Osteoblast (primary cell): ENCODE results near the gene SPACA4. TPM values are rescaled to one million over a fixed set of nuclear protein-coding genes. Genes with fewer than 3 reads are reported as not detected.

Experiments
- DNase-seq: peaks from one replicate; pipeline ENCODE4 v3.0.0; 2011; ENCODE audit warnings: low spot score, mixed read lengths; ENCODE audit not compliant: insufficient read length; ENCODE audit errors: missing footprints
- H2AFZ ChIP-seq: 2 replicates; pipeline ENCODE4 v1.6.0; 2011; ENCODE audit warnings: mild to moderate bottlenecking, low read length
- H3K27ac ChIP-seq: 2 replicates; pipeline ENCODE4 v1.5.1; 2011; ENCODE audit warnings: mild to moderate bottlenecking, low read depth, low read length, moderate library complexity
- H3K27me3 ChIP-seq: 2 replicates; pipeline ENCODE4 v1.6.0; 2012; ENCODE audit warnings: mild to moderate bottlenecking, control low read depth, inconsistent platforms, low read length, moderate library complexity; ENCODE audit not compliant: insufficient read depth
- H3K36me3 ChIP-seq: 2 replicates; pipeline ENCODE4 v1.5.1; 2011; ENCODE audit warnings: mild to moderate bottlenecking, low read length, control low read depth, moderate library complexity; ENCODE audit not compliant: insufficient read depth
- H3K4me1 ChIP-seq: 2 replicates; pipeline ENCODE4 v1.5.1; 2011; ENCODE audit warnings: mild to moderate bottlenecking, low read length, control low read depth, moderate library complexity; ENCODE audit not compliant: insufficient read depth
- H3K4me2 ChIP-seq: 2 replicates; pipeline ENCODE4 v1.6.0; 2011; ENCODE audit warnings: mild to moderate bottlenecking, low read length; ENCODE audit not compliant: insufficient read depth
- H3K4me3 ChIP-seq: fragments of 200-600 bp; sonication (generic); 3 replicates; pipeline ENCODE4 v1.5.1; 2012; ENCODE audit warnings: mild to moderate bottlenecking, low read length, inconsistent platforms; ENCODE audit not compliant: insufficient read depth
- H3K79me2 ChIP-seq: 2 replicates; pipeline ENCODE4 v1.6.0; 2012; ENCODE audit warnings: mild to moderate bottlenecking, low read length, control low read depth, inconsistent platforms; ENCODE audit not compliant: insufficient read depth
- H3K9me3 ChIP-seq: 2 replicates; pipeline ENCODE4 v1.5.1; 2011; ENCODE audit warnings: low read depth, low read length, control low read depth
- H4K20me1 ChIP-seq: 2 replicates; pipeline ENCODE4 v1.6.0; 2012; ENCODE audit warnings: mild to moderate bottlenecking, low read length, control low read depth; ENCODE audit not compliant: insufficient read depth
- total RNA-seq: library from RNA; depleted of rRNA; stranded (reverse); fragments of >200 nt; gene quantifications from 2 replicates; pipeline ENCODE4 v1.2.3, GENCODE V29; 2012
- TF ChIP-seq, protein P1 (sequence below): IDR thresholded peaks from 2 replicates; pipeline ENCODE4 v1.5.1; 2011; ENCODE audit warnings: mild to moderate bottlenecking, low read depth, low read length, moderate library complexity; ENCODE audit errors: extremely low read depth

SPACA4 gene
- total RNA-seq, 1 donor = not detected

DNA sequence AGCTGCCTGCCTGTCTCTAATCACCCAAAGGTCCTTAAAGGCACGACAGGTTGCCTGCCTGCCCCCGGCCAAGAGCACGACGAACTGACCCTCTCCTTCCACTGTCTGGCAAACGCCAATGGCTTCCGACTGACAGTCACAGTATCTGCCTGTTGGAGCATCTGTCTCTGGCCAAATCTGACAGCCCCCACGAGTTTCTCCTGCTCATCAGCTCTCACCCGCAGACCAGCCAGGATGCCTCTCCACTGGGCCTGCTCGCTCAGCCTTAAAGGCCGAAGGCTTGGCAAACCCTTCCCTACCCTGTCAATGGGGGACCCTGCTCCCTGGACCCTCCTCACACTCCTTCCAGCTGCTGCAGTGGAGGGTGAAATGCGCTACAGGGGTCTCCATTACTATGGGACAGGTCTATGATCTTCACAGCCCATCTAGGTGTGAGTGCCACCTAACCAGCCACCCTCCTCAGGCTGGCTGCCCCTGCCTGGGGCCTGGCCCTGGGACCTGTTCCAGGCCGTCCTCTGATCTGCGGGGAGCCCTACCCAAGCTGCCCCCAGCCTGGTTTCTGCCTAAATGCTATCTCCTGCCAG, 7.4 kb downstream of the SPACA4 start:
- no peak for DNase-seq
- Histone ChIP-seq H3K9me3 (no peaks in the 10 kb centered on the region), H3K4me3 (no peak overlapping the region), H4K20me1 (peaks cover 41% of the 10 kb centered on the region), H3K4me2 (no peak overlapping the region), H3K27me3 (no peaks in the 10 kb centered on the region), H3K4me1 (peaks cover 15% of the 10 kb centered on the region), H3K27ac (no peak overlapping the region), H3K79me2 (peaks cover 36% of the 10 kb centered on the region), H2AFZ (no peak overlapping the region), H3K36me3 (peaks cover 32% of the 10 kb centered on the region)
- TF ChIP-seq, protein P1, sequence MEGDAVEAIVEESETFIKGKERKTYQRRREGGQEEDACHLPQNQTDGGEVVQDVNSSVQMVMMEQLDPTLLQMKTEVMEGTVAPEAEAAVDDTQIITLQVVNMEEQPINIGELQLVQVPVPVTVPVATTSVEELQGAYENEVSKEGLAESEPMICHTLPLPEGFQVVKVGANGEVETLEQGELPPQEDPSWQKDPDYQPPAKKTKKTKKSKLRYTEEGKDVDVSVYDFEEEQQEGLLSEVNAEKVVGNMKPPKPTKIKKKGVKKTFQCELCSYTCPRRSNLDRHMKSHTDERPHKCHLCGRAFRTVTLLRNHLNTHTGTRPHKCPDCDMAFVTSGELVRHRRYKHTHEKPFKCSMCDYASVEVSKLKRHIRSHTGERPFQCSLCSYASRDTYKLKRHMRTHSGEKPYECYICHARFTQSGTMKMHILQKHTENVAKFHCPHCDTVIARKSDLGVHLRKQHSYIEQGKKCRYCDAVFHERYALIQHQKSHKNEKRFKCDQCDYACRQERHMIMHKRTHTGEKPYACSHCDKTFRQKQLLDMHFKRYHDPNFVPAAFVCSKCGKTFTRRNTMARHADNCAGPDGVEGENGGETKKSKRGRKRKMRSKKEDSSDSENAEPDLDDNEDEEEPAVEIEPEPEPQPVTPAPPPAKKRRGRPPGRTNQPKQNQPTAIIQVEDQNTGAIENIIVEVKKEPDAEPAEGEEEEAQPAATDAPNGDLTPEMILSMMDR = no peak

DNA sequence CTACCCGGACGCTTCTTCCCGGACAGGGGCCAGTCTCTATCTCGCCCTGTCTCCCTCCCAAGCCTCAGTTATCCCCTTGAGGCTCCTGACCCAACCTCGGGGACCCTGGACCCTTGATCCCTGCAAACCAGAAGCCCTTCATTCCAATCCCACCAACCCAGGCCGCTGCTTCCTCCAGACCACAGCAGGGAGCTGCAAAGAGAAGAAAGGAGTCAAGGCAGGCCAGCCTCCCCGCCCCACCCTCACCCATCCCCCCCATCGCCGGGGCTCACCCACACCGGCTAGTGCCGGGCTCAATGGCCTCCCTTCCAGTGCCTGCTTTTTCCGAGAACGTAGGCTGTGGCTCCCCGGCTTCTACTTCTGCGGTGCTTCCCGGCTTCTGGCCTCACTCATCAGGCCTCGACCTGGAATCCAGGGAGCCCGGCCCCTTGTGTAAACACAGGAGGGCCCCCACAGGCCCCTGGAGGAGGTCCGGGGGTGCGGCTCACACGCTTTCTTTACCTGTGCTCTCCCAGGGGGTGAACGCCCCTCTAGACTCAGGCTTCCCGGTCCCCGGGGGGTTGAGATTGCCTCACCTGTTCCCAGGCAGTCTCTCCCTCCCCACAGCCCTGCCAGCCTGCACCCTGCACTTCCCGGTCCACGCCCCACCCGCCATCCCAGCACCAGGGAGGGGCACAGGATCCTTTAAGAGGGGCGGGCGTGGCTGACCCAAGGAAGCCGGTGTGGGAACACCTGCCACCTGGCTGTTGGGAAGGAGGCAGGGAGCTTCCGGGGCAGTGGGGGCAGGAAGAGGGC, 8.1 kb downstream of the SPACA4 start, which contains the start of gene FAM83E:
Gene FAM83E (minus strand): TSS at position 641 of the 795 bp plus-strand sequence. CDS start 1,704 bp downstream, outside the sequence.
- peak; percentile 92 for DNase-seq
- TF ChIP-seq, protein P1 = no peak
- H4K20me1 ChIP-seq = peaks cover 41% of the 10 kb centered on the region
- no peaks in the 10 kb centered on the region for H3K27me3 ChIP-seq
- no peak within 1 kb of the TSS for H3K27ac ChIP-seq
- no peak within 1 kb of the TSS for H2AFZ ChIP-seq
- peaks cover 32% of the 10 kb centered on the region for H3K36me3 ChIP-seq
- H3K4me3 ChIP-seq = no peak within 1 kb of the TSS
- peaks cover 39% of the 10 kb centered on the region for H3K79me2 ChIP-seq
- no peaks in the 10 kb centered on the region for H3K9me3 ChIP-seq
- peaks cover 16% of the 10 kb centered on the region for H3K4me1 ChIP-seq
- no peak within 1 kb of the TSS for H3K4me2 ChIP-seq

DNA sequence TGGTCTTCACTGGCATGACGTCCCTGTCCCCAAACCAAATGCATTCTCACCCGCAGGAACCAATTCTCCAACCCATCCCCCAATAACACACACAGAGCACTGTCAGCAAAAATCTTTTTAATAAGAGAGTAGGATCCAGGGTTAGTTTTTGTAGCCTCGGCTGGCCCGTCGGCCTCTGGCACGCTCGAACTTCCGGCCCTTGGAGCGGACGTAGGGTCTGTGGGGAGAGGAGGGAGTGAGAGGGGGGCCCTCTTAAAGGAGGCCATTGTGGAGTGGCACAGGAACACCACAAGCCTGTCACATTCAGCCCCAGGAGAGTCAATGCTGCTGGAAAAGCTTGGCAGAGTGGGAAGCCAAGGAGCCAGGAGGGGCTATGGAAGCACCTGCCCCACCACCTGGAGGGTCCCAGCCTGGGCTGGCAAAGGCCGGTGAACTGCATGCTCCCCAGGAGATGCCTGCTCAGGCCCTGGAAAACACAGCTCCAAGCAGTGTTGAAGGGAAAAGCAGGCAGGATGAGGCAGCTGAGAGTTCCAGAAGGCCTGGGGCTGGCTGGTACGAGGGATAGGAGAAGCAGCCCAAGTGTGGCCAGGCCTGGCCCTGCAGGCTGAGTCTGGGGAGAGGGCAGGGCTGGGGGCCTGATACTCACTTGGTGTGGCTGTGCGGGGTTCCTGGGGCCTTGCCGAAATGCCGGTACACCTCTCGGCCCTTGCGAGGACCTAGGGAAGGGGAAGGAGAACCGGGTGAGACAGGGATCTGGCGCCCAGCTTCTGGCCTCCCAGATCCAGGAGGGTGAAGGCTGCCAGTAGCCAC, 8.9 kb downstream of the SPACA4 start:
- Histone ChIP-seq H3K4me2 (no peak overlapping the region), H3K9me3 (no peaks in the 10 kb centered on the region), H3K27ac (no peak overlapping the region), H2AFZ (no peak overlapping the region), H3K4me1 (peaks cover 22% of the 10 kb centered on the region), H3K79me2 (peaks cover 47% of the 10 kb centered on the region), H3K27me3 (no peaks in the 10 kb centered on the region), H3K36me3 (peaks cover 32% of the 10 kb centered on the region), H3K4me3 (no peak overlapping the region), H4K20me1 (peaks cover 41% of the 10 kb centered on the region)
- peak; percentile 68 for DNase-seq
- TF ChIP-seq, protein P1 = no peak
